ENCODE results near the gene THSD4. TPM values are rescaled to one million over a fixed set of nuclear protein-coding genes. Genes with fewer than 3 reads are reported as not detected.

The THSD4 gene
- total and polyA plus RNA-seq, 5 donors from 2014 or later = not detected

GRCh38 chr15:71753346-71753745 is 638.1 kb downstream of the THSD4 start:
- no peak for DNase-seq
- H3K36me3 ChIP-seq (ENCODE audit: control insufficient read depth, insufficient read depth, low read length) = no peaks in the 10 kb centered on the region
- no peaks in the 10 kb centered on the region for H3K4me1 ChIP-seq (ENCODE audit: control insufficient read depth, insufficient read depth, low read length, poor library complexity, severe bottlenecking)
- Mint-ChIP-seq H3K27me3 (peaks cover 9% of the 10 kb centered on the region), H3K9me3 (peaks cover 0 to 6% (median 0%) of the 10 kb centered on the region in 7 donors), H3K4me3 (no peak overlapping the region), H3K4me1 (no peaks in the 10 kb centered on the region), H3K36me3 (no peaks in the 10 kb centered on the region), H3K27ac (no peak overlapping the region)
- H3K4me3 ChIP-seq (ENCODE audit: low read depth, low read length) = no peak overlapping the region
- peaks cover 3% of the 10 kb centered on the region for H3K27me3 ChIP-seq (ENCODE audit: control insufficient read depth, insufficient read depth, low read length)
- no peaks in the 10 kb centered on the region for H3K9me3 ChIP-seq (ENCODE audit: control insufficient read depth in 2 of 2, low read length in 2 of 2)
- ATAC-seq (ENCODE audit: low read depth in 2 of 2) = no peak
- H3K27ac ChIP-seq (ENCODE audit: insufficient read depth, low read length, poor library complexity, severe bottlenecking) = no peak overlapping the region

DNA sequence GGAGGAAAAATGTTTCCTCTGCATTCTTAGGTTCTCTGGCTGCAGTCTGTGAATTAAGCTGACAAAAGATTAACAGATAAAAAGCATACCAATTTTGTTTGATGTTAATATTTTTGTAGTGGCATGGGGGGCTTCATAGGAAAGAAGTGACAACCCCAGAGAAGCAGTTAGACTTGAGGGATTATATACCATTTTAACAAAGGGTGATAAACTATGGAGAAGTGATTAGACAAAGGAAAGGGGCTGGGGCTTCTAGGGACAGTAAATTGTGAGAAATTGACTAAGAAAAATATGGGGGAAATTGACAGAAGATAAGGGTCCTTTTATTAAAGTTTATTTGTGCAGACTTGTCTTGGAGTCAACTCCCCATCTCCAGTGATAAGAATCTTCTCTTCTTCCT is 639.4 kb downstream of the THSD4 start:
- no peak overlapping the region for H3K27ac ChIP-seq (ENCODE audit: insufficient read depth, low read length, poor library complexity, severe bottlenecking)
- H3K9me3 ChIP-seq (ENCODE audit: control insufficient read depth in 2 of 2, low read length in 2 of 2) = peaks cover 0 to 2% of the 10 kb centered on the region in 2 experiments
- no peaks in the 10 kb centered on the region for H3K4me1 Mint-ChIP-seq
- no peak for ATAC-seq (ENCODE audit: low read depth in 2 of 2)
- no peak overlapping the region for H3K27ac Mint-ChIP-seq
- peaks cover 3% of the 10 kb centered on the region for H3K27me3 ChIP-seq (ENCODE audit: control insufficient read depth, insufficient read depth, low read length)
- no peak for DNase-seq
- H3K36me3 ChIP-seq (ENCODE audit: control insufficient read depth, insufficient read depth, low read length) = no peaks in the 10 kb centered on the region
- no peak overlapping the region for H3K4me3 ChIP-seq (ENCODE audit: low read depth, low read length)
- H3K4me1 ChIP-seq (ENCODE audit: control insufficient read depth, insufficient read depth, low read length, poor library complexity, severe bottlenecking) = no peaks in the 10 kb centered on the region
- peaks cover 13% of the 10 kb centered on the region for H3K27me3 Mint-ChIP-seq
- H3K36me3 Mint-ChIP-seq = no peaks in the 10 kb centered on the region
- no peak overlapping the region for H3K4me3 Mint-ChIP-seq
- peaks cover 0 to 6% (median 0%) of the 10 kb centered on the region in 7 donors for H3K9me3 Mint-ChIP-seq

- Mint-ChIP-seq H3K4me1 (no peaks in the 10 kb centered on the region), H3K27ac (no peak overlapping the region), H3K9me3 (peaks cover 0 to 12% (median 0%) of the 10 kb centered on the region in 7 donors), H3K4me3 (no peak overlapping the region), H3K36me3 (peaks cover 4% of the 10 kb centered on the region), H3K27me3 (peaks cover 13% of the 10 kb centered on the region)
- peaks cover 5% of the 10 kb centered on the region for H3K27me3 ChIP-seq (ENCODE audit: control insufficient read depth, insufficient read depth, low read length)
- peaks cover 2 to 4% of the 10 kb centered on the region in 2 experiments for H3K9me3 ChIP-seq (ENCODE audit: control insufficient read depth in 2 of 2, low read length in 2 of 2)
- H3K4me3 ChIP-seq (ENCODE audit: low read depth, low read length) = no peak overlapping the region
- no peaks in the 10 kb centered on the region for H3K4me1 ChIP-seq (ENCODE audit: control insufficient read depth, insufficient read depth, low read length, poor library complexity, severe bottlenecking)
- DNase-seq (no peak), ATAC-seq (ENCODE audit: low read depth in 2 of 2) (no peak)
- no peak overlapping the region for H3K27ac ChIP-seq (ENCODE audit: insufficient read depth, low read length, poor library complexity, severe bottlenecking)
- no peaks in the 10 kb centered on the region for H3K36me3 ChIP-seq (ENCODE audit: control insufficient read depth, insufficient read depth, low read length)
Measured at GRCh38 chr15:71755092-71755970, 640.1 kb downstream of the THSD4 start.

- H3K9me3 ChIP-seq (ENCODE audit: control insufficient read depth in 2 of 2, low read length in 2 of 2) = peaks cover 7 to 10% of the 10 kb centered on the region in 2 experiments
- peaks cover 6% of the 10 kb centered on the region for H3K27me3 ChIP-seq (ENCODE audit: control insufficient read depth, insufficient read depth, low read length)
- H3K36me3 ChIP-seq (ENCODE audit: control insufficient read depth, insufficient read depth, low read length) = no peaks in the 10 kb centered on the region
- Mint-ChIP-seq H3K9me3 (peaks cover 0 to 18% (median 2%) of the 10 kb centered on the region in 7 donors), H3K4me3 (no peak overlapping the region), H3K36me3 (peaks cover 4% of the 10 kb centered on the region), H3K27ac (no peak overlapping the region), H3K27me3 (peaks cover 13% of the 10 kb centered on the region), H3K4me1 (no peaks in the 10 kb centered on the region)
- no peak overlapping the region for H3K27ac ChIP-seq (ENCODE audit: insufficient read depth, low read length, poor library complexity, severe bottlenecking)
- ATAC-seq (ENCODE audit: low read depth in 2 of 2) = no peak
- no peaks in the 10 kb centered on the region for H3K4me1 ChIP-seq (ENCODE audit: control insufficient read depth, insufficient read depth, low read length, poor library complexity, severe bottlenecking)
- no peak for DNase-seq
- H3K4me3 ChIP-seq (ENCODE audit: low read depth, low read length) = no peak overlapping the region
Measured at GRCh38 chr15:71756599-71757352, 641.5 kb downstream of the THSD4 start.

GRCh38 chr15:71757741-71758530 is 642.7 kb downstream of the THSD4 start:
- H3K4me3 ChIP-seq (ENCODE audit: low read depth, low read length) = no peak overlapping the region
- no peak for ATAC-seq (ENCODE audit: low read depth in 2 of 2)
- H3K27ac Mint-ChIP-seq = no peak overlapping the region

GRCh38 chr15:71758711-71759110 is 643.4 kb downstream of the THSD4 start:
- ATAC-seq (ENCODE audit: low read depth in 2 of 2) (no peak), DNase-seq (no peak)
- Histone ChIP-seq H3K36me3 (ENCODE audit: control insufficient read depth, insufficient read depth, low read length) (no peaks in the 10 kb centered on the region), H3K4me1 (ENCODE audit: control insufficient read depth, insufficient read depth, low read length, poor library complexity, severe bottlenecking) (no peaks in the 10 kb centered on the region), H3K9me3 (ENCODE audit: control insufficient read depth in 2 of 2, low read length in 2 of 2) (peaks cover 7 to 11% of the 10 kb centered on the region in 2 experiments), H3K27ac (ENCODE audit: insufficient read depth, low read length, poor library complexity, severe bottlenecking) (no peak overlapping the region), H3K27me3 (ENCODE audit: control insufficient read depth, insufficient read depth, low read length) (peaks cover 6% of the 10 kb centered on the region), H3K4me3 (ENCODE audit: low read depth, low read length) (no peak overlapping the region)
- peaks cover 4% of the 10 kb centered on the region for H3K36me3 Mint-ChIP-seq
- peaks cover 0 to 18% (median 2%) of the 10 kb centered on the region in 7 donors for H3K9me3 Mint-ChIP-seq
- H3K27ac Mint-ChIP-seq = no peak overlapping the region
- peaks cover 5% of the 10 kb centered on the region for H3K27me3 Mint-ChIP-seq
- no peaks in the 10 kb centered on the region for H3K4me1 Mint-ChIP-seq
- H3K4me3 Mint-ChIP-seq = no peak overlapping the region

More at GRCh38 chr15:71757741-71758530, 642.7 kb downstream of the THSD4 start:
- Histone ChIP-seq H3K9me3 (ENCODE audit: control insufficient read depth in 2 of 2, low read length in 2 of 2) (peaks cover 7 to 11% of the 10 kb centered on the region in 2 experiments), H3K27ac (ENCODE audit: insufficient read depth, low read length, poor library complexity, severe bottlenecking) (no peak overlapping the region), H3K27me3 (ENCODE audit: control insufficient read depth, insufficient read depth, low read length) (peaks cover 6% of the 10 kb centered on the region), H3K4me1 (ENCODE audit: control insufficient read depth, insufficient read depth, low read length, poor library complexity, severe bottlenecking) (no peaks in the 10 kb centered on the region), H3K36me3 (ENCODE audit: control insufficient read depth, insufficient read depth, low read length) (no peaks in the 10 kb centered on the region)
- Mint-ChIP-seq H3K4me3 (no peak overlapping the region), H3K4me1 (no peaks in the 10 kb centered on the region), H3K9me3 (peaks cover 0 to 18% (median 2%) of the 10 kb centered on the region in 7 donors), H3K27me3 (peaks cover 5% of the 10 kb centered on the region), H3K36me3 (peaks cover 4% of the 10 kb centered on the region)
- no peak for DNase-seq

GRCh38 chr15:71760852-71761251 is 645.6 kb downstream of the THSD4 start:
- no peaks in the 10 kb centered on the region for H3K4me1 Mint-ChIP-seq
- no peak overlapping the region for H3K27ac Mint-ChIP-seq
- H3K9me3 Mint-ChIP-seq = peaks cover 0 to 16% (median 2%) of the 10 kb centered on the region in 7 donors
- no peaks in the 10 kb centered on the region for H3K4me1 ChIP-seq (ENCODE audit: control insufficient read depth, insufficient read depth, low read length, poor library complexity, severe bottlenecking)
- peaks cover 4% of the 10 kb centered on the region for H3K36me3 Mint-ChIP-seq
- no peak for ATAC-seq (ENCODE audit: low read depth in 2 of 2)
- no peak overlapping the region for H3K4me3 ChIP-seq (ENCODE audit: low read depth, low read length)
- H3K4me3 Mint-ChIP-seq = no peak overlapping the region
- H3K27ac ChIP-seq (ENCODE audit: insufficient read depth, low read length, poor library complexity, severe bottlenecking) = no peak overlapping the region
- H3K36me3 ChIP-seq (ENCODE audit: control insufficient read depth, insufficient read depth, low read length) = no peaks in the 10 kb centered on the region
- peaks cover 3% of the 10 kb centered on the region for H3K27me3 ChIP-seq (ENCODE audit: control insufficient read depth, insufficient read depth, low read length)
- H3K9me3 ChIP-seq (ENCODE audit: control insufficient read depth in 2 of 2, low read length in 2 of 2) = peaks cover 7 to 11% of the 10 kb centered on the region in 2 experiments
- H3K27me3 Mint-ChIP-seq = peaks cover 5% of the 10 kb centered on the region
- DNase-seq = no peak
